ENCODE measurements around the gene NPL. TPM values are rescaled to one million over a fixed set of nuclear protein-coding genes. Genes with fewer than 3 reads are reported as not detected.

The NPL gene
- total RNA-seq, 2 experiments from 2014 or later: 7.3 to 8.4 TPM

DNA sequence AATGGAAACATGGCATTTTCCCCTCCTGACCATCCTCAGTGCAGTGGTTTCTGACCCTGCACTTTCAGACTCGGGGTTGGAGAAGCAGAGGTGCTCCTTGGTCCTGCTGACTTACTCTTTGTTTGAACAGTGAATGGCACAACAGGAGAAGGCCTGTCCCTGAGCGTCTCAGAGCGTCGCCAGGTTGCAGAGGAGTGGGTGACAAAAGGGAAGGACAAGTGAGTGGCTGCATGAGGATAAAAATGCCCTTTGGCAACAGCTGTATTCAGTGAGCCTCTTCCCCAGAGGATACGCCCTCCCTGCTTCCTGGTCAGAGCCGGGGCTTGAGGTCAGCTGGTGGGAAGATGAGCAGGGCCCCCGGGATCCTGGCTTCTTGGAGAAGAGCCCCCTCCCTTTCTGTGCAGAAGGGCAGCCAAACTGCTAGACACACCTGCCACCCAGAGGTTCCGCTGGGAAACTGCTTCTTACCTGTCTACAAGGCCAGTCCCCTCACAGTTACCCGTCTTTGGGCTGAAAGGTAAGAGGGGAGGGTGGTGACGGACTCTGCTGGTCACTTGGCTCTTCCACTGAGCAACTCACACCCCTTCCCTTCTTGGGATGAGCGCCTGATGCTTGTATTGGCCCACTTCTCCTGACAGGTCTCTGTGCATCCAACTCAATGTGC, 16.6 kb downstream of the NPL start:
- POLR2A ChIA-PET: no interaction called here
- CTCF ChIA-PET: no interaction called here

DNA sequence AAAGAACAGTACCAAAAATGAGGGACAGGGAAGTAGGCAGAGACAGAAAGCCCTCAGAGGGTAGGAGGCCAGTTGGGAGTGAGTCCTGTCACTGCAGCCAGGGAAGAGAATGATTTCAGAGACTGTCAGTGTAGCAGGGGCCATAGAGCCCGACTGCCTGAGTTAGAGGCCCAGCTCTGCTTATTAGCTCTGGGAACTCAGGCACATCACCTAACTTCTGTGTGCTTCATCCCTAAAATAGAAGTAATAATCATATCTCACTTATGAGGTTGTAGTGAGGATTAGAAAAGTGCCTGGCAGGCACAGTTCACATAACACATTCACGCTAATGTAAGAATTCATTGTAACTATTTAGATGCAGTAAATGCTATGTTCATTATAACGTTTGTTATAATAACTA, 18.3 kb downstream of the NPL start:
- ChIA-PET POLR2A (no interaction called here), CTCF (interaction anchor here (0.7 kb wide), 1 partner anchor 370 kb away, joined by 3 read pairs; no protein-coding TSS in a partner anchor)

DNA sequence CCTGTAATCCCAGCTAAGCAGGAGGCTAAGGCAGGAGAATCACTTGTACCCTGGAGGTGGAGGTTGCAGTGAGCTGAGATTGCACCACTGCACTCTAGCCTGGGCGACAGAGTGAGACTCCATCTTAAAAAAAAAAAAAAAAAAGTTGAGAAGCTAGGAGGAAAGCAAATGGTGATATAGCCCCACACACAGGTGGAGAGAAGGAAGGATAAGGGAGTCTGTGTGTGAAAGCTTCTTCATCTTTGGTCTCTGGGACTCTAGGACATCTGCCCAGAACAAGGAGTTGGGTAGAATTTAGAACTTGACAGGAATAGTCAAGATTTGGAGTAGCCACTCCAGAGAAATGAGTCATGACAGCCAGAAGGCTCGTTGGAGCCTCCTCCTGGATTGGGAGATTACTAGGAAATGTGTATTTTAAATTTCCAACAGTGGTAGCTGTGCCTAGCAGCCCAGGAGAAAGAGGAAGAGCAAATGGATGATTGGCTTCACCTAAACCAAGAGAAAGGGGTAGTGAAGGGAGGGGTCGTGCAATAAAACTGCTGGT, 19.9 kb downstream of the NPL start:
- POLR2A ChIA-PET: no interaction called here
- CTCF ChIA-PET: no interaction called here

DNA sequence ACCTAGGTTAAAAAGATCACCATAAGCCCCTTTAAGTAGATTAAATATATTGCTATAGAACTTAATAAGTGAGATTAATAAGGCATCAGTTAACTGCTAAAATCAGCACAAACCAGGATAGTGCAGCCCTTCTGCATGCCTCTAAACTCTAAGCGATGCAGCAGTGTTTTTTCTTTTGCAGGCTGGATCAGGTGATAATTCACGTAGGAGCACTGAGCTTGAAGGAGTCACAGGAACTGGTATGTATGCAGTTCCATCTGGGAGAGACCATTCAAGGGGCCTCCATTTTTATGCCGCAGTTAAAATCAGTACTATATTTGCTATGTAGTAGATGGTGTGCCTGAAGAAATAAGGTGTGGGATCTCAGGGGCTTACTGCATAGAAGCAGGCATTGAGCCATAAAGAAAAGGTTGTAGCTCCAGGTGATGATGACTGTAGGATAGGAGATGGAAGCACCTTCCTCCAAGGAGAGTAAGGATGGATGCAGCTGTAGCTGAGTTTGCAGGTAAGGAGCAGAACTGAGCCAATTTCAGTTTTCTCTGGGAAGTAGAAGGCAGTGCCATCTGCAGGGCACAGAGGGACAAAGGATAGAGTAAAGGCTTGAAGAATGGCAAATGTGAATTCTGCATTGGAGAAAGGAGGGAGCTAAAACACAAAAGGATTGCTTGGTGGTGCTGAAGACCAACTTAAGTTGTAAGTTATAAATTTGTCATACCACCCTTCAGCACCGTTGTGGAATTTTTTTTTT, 22.6 kb downstream of the NPL start:
- ChIA-PET POLR2A (no interaction called here), CTCF (interaction anchor here (0.7 kb wide), 1 partner anchor 9 kb away, joined by 4 read pairs; no protein-coding TSS in a partner anchor)

DNA sequence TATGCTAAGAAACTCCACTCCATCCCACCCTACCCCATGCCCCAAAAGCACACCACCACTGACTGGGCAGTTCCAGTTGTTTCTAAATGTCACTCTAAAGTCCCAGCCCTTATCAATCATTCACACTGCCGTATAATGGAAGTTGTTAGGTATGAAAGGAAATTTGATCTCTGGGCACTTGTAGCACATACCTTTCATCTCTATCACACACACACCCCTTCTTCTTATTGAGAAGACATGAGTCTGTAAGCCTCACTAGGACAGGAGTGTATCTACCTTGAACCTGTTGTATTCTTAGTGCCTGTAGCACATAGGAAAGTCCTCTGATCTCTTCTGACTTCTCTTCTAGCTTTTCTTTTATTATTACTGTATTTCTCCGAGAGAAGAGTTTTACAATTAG, 27.3 kb downstream of the NPL start:
- ChIA-PET POLR2A (no interaction called here), CTCF (no interaction called here)

DNA sequence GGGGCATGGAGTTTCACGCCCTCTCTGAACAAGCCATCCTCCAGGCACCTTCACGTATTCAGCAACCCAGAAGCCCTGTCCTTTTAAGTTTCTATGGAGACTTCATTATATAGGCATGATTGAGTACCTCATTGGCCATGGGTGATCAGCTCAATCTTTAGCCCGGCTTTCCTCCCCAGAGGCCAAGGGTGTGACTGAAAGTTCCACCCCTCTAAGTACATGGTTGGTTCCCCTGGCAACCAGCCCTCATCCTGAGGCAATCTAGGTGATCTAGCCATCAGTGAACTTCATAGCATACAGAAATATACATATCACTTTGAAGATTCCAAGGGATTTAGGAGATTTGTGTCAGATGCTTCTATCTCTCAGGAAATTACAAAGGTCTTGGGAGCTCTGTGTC, 28.2 kb downstream of the NPL start:
- POLR2A ChIA-PET: no interaction called here
- CTCF ChIA-PET: no interaction called here

DNA sequence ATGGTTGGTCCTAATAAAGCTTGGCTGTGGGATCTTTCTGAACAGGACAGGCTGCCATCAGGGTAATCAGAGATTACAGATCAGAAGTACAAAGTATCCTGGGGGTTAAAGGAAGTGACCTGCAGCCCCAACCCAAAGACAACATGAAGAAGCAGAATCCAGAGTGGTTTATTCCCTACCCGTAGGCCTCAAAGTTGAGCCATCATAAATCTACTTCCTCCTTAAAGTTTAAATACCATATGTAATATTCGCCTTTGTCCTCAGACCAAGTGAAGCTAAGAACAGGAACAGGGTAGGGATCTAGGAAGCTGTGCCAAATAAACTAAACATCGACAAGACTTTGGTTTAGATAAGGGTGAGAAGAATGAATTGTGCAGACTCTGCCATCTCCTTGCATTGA, 33.6 kb downstream of the NPL start:
- CTCF ChIA-PET: interaction anchor here (0.9 kb wide), 1 partner anchor 23 kb away, joined by 4 read pairs; no protein-coding TSS in a partner anchor
- POLR2A ChIA-PET: no interaction called here

DNA sequence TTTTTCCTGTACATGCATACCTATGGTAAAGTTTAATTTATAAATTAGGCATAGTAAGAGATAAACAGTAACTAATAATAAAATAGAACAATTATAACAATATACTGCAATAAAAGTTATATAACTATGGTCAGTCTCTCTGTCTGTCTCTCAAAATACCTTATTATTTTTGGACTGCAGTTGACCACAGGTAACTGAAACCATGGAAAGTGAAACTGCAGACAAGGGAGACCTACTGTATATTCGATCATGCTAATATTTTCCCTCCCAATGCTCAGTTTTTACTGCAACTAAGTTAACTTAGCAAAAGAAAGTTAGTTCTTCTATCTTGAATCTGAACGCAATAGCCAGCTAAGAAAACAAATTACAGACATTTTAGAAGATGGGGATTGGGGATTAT, 37.3 kb downstream of the NPL start:
- POLR2A ChIA-PET: no interaction called here
- CTCF ChIA-PET: no interaction called here

DNA sequence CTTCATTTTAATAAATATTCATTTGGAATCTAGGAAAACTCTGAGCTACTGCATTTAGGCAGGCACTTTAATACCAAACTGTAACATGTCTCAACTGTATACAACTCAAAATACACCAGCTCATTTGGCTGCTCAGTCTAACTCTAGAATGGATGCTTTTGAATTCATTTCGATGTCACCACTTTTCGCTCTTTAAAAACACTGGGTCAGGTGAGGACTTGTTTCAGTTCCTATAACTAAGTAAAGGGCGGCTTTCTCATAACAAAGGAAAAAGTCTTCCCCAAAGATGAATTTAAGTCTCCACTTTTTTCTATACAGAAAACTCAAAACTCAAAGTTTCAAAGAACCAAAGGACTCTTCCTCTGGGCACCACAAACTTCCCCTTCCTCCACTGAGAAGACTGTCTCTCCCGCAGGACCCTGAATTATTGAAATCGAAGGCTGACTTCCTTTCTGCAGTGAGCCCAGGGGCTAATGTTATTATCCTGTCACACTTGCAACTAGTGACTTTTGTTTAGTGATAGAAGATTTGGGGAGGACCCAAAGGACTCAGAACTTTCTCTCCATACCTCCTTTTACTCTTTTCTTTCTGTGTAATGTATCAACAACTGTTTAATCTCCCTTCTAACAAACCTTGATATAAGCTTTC, 39.8 kb downstream of the NPL start:
- ChIA-PET POLR2A (interaction anchor here (0.5 kb wide), 1 partner anchor 29 kb away, joined by 3 read pairs; no protein-coding TSS in a partner anchor), CTCF (no interaction called here)

DNA sequence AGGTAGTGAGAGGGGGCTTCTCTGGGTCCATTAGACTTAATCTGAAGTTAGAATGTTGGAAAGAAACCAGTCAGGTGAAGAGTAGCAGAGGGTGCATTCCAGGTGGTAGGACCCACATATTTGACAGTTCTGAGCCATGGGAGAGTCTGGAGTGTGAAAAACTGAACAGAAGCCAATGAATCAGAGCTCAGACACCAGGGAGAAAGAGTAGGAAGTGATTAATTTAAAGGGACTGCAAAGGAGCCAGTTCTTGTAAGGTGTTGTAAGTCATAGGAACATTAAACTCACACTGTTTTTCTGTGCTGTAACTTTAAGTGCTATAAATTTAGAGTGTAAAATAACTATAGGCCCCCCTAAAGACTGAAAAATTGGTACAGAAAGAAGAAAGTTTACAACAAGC, 43.7 kb downstream of the NPL start:
- POLR2A ChIA-PET: no interaction called here
- CTCF ChIA-PET: no interaction called here

DNA sequence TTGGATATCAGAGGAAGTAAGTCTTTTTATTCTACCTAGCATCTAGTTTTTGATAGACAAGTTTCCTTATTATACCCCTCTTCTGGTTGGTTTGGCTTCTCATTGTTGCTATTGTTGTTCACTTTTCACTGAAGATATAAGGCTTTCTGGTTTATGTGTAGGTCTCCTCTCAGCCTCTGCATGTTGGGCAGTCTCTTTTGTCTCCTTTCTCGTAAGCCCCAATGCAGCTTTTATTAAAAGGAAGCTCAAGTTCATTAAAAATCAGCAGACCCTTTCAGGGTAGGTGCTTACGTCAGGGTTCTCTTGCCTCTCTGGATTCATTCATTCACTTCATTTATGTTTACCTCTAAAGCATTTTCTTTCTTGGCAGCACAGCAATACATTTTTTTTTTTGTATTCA, 44.8 kb downstream of the NPL start:
- CTCF ChIA-PET: no interaction called here
- POLR2A ChIA-PET: no interaction called here

DNA sequence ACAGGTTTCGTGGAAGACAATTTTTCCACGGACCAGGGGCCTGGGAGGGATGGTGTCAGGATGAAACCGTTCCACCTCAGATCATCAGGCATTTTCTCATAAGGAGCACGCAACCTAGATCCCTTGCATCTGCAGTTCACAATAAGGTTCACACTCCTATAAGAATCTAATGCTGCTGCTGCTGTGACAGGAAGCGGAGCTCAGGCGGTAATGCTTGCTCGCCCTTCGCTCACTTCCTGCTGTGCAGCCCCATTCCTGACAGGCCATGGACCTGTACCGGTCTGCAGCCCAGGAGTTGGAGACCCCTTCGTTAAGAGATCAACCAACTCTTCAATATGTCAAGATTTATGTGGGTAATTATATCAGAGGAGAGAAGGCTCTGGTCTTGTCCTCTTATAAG, 46.2 kb downstream of the NPL start:
- ChIA-PET POLR2A (no interaction called here), CTCF (no interaction called here)

DNA sequence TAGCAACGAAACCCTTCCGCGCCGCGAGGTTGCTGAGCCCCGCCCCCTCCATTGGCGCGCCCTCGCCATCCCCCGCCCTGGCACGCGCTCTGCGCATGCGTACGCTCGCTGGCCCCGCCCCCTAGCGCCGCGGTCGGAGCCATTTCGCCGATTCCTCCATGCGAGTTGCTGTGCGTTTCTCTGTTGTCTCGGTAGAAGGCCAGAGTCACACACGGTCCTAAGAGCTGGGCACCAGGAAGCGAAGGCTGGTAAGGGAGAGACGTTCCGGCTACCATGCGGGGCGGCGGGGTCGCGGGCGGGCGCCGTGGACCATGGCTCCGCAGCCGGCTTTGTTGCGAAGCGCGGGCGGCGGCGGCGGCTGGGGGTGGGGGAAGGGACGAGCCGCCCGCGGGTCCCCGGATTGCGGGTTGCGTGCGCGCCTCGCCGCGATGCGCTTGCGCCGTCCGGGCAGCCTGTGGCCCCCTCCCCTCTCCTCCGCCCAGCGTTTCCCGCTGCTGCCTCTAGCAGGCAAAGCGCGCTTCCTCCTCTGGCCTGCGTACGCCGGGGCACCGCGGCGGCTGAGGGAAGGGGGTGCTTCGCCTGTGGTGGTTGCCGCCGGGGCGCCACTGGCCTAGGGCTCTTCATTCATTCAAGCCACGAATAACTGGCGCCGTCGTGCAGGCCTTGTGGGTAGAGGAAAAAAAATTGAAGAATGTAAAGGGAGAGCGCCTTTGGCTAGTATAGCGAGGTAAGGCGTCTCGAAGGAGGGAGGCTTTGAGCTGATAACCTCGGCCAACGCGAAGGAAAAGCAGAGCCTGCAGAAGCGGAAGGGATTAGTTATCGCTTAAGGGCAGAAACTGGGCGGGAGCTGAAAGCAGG, 49.9 kb downstream of the NPL start, which contains the start of gene DHX9:
DHX9 (plus strand) TSS at position 139 of the 858 bp plus-strand sequence. CDS start 3,220 bp downstream, outside the sequence.
- CTCF ChIA-PET: interaction anchor here (0.7 to 1.6 kb wide), 2 partner anchors 14 to 51 kb away, joined by 4 to 5 read pairs; no protein-coding TSS in a partner anchor
- POLR2A ChIA-PET: interaction anchor here (0.6 to 1.3 kb wide), 3 partner anchors 49 to 236 kb away, joined by 4 to 11 read pairs (median 5); no protein-coding TSS in a partner anchor

DNA sequence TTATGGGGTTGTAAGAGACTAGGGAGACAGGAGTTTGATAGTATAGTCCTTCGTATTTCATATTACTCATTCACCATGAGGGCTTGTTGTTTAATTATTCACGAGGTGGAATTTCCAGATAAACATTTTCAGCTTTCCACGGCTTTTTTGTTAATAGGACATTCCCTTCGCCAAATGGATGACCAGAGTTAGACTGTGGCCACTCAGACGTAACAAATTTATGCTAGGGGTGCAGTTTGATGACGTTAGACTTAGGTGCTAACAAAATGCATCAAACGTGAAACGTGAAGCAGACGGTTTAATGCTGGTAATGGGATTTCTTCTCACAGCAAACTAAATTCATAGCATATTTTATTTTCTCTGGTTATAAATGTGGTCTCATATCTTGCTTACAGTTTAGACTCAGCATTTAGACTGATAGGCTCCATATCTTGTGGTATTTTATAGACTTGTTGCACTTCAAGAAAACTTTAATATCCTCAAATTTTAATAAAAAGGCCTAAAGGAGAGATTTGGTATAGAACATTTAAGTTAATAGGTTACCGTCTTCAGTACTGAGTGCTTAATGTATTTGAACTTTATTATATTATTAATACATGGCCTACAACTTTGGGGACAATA, 51.9 kb downstream of the NPL start:
- ChIA-PET CTCF (no interaction called here), POLR2A (no interaction called here)

DNA sequence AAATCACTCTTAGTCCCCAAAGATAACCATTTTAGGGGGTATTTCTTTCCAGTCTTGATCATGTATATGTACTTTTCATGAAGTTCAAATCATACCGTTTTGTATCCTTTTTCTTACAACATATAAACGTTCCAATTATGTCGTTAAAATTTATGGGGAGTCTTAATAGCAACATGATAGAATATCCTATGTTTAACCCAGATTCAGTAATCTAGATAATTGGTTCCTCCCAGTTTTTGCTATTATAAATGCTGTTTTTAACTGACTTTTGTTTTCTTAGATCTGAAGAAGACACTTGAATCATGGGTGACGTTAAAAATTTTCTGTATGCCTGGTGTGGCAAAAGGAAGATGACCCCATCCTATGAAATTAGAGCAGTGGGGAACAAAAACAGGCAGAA, 52.7 kb downstream of the NPL start:
- CTCF ChIA-PET: interaction anchor here (0.9 kb wide), 1 partner anchor 241 kb away, joined by 3 read pairs; no protein-coding TSS in a partner anchor
- POLR2A ChIA-PET: no interaction called here

DNA sequence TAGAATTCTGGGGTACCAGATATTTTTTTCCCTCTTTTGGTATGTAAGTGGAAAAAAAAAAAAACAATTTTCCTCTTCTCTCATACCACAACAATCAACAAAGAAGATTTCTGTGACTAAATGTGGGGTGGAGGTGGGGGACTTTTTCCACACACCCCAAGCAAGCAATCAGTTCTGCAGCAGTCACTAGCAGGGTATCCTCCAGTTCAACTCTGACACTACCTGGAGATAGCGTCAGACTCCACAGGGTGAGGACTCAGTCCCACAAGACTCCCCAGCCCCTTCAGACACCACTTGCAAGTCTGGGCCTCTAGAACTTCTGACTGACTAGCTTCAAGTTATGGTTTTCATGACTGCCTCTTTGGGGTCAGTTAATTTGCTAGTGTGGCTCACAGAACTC, 55.8 kb downstream of the NPL start:
- POLR2A ChIA-PET: no interaction called here
- CTCF ChIA-PET: no interaction called here

DNA sequence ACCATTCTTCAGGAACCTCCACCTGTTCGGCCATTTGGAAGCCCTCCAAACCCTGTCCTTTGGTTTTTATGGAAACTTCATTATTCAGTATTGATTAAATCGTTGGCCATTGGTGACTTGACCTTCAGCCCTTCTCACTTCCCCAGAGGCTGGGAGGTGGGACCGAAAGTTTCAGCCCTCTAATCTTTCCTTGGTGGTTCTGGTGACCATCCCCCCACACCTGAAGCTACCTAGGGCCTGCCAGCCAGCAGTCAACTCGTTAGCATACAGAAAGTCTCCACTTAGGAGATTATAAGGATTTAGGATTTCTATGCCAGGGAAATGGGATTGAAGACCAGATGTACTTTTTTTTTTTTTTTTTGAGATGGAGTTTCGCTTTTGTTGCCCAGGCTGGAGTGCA, 56.3 kb downstream of the NPL start:
- POLR2A ChIA-PET: no interaction called here
- CTCF ChIA-PET: no interaction called here

DNA sequence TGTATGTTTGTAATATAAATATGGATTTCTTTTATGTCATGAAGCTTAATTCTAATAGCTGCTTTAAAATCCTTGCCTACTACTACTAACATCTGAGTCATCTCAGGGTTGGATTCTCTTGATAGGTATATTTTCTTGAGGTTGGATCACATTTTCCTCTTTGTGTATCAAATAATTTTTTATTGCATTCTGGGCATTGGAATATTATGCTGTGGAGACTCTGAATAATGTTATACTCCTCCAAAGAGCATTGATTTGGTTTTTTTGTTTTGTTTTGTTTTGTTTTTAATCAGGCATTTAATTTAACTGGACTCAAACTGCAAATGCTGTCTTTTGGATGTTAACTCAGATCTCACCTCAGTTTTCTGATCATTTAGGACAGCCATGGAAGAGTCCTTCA, 57.5 kb downstream of the NPL start:
- CTCF ChIA-PET: interaction anchor here (0.7 kb wide), 1 partner anchor 28 kb away, joined by 3 read pairs; no protein-coding TSS in a partner anchor
- POLR2A ChIA-PET: no interaction called here

DNA sequence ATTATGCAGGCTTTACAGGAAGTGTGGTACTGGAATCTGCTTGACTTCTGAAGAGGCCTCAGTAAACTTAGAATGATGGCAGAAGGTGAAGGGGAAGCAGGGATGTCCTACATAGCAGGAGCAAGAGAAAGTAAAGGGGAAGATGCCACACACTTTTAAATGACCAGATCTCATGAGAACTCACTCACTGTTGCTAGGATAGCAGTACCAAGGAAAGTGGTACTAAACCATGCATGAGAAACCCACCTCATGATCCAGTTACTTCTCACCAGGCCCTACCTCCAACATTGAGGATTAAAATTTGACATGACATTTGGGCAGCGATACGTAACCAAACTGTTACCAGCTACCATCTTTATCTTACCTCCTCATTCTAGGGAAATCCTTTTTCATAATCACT, 59.2 kb downstream of the NPL start:
- POLR2A ChIA-PET: no interaction called here

More for the DNA sequence above, 59.2 kb downstream of the NPL start:
- CTCF ChIA-PET: no interaction called here

All from activated CD8-positive, alpha-beta memory T cell treated with anti-CD3 and anti-CD28 coated beads for 36 hours (primary cell).